K562 (cell line): ENCODE data around the gene C6orf89. TPM values are rescaled to one million over a fixed set of nuclear protein-coding genes. Genes with fewer than 3 reads are reported as not detected.

Experiments
- ASH1L ChIP-seq: fragments of 450-650 bp; IDR thresholded peaks from 2 replicates; pipeline ENCODE4 v1.6.1; 2018; ENCODE audit warnings: borderline replicate concordance, mild to moderate bottlenecking, low read depth; ENCODE audit not compliant: partially characterized antibody
- CHCHD3 ChIP-seq: fragments of 250-450 bp; sonication (Bioruptor Pico); IDR thresholded peaks from 2 replicates; pipeline ENCODE4 v2.1.2; 2022; ENCODE audit warnings: mild to moderate bottlenecking
- HDAC6 ChIP-seq: IDR thresholded peaks from 2 replicates; pipeline ENCODE4 v1.6.1; 2012; ENCODE audit warnings: low read depth, mild to moderate bottlenecking, control low read depth, inconsistent platforms, low read length, moderate library complexity
- JUN ChIP-seq, 2 experiments: sonication (generic) in 1 of 2; formaldehyde crosslinking in 1 of 2; IDR thresholded peaks; 2 replicates each; pipeline versions ENCODE4 v1.6.1 to v1.8.0; 2012 to 2022; ENCODE audit warnings: borderline replicate concordance in 2 of 2, mild to moderate bottlenecking in 2 of 2, improper control_type of control experiment in 1 of 2, low read depth in 1 of 2, low read length in 1 of 2, missing genetic modification reagents in 1 of 2
- KHSRP ChIP-seq: fragments of 450-650 bp; IDR thresholded peaks from 2 replicates; pipeline ENCODE4 v1.6.1; 2017
- MCM7 ChIP-seq, 2 experiments: fragments of 450-650 bp; IDR thresholded peaks; 2 replicates each; pipeline ENCODE4 v1.6.1; 2016 to 2018
- SMARCE1 ChIP-seq: fragments of 450-650 bp; IDR thresholded peaks from 2 replicates; pipeline ENCODE4 v1.7.1; 2016; ENCODE audit warnings: mild to moderate bottlenecking
- TARDBP ChIP-seq: fragments of 450-650 bp; IDR thresholded peaks from 2 replicates; pipeline ENCODE4 v1.6.1; 2016
- ZNF165 ChIP-seq: fragments of 250-450 bp; sonication (Bioruptor Pico); IDR thresholded peaks from 2 replicates; pipeline ENCODE4 v1.4.0; 2020; ENCODE audit warnings: borderline replicate concordance
- ZNF184 ChIP-seq: sonication (generic); formaldehyde crosslinking; IDR thresholded peaks from 2 replicates; pipeline ENCODE4 v1.5.0; 2020; ENCODE audit warnings: missing genetic modification reagents
- ZNF668 ChIP-seq: fragments of 250-450 bp; sonication (Bioruptor Pico); IDR thresholded peaks from 2 replicates; pipeline ENCODE4 v1.8.0; 2022; ENCODE audit warnings: mild to moderate bottlenecking, inconsistent platforms
- ZNF79 ChIP-seq: fragments of 250-450 bp; sonication (Bioruptor Pico); IDR thresholded peaks from 2 replicates; pipeline ENCODE4 v1.4.0; 2020; ENCODE audit warnings: low read depth, mild to moderate bottlenecking, moderate library complexity
- polyA plus RNA-seq, 8 experiments: library from polyadenylated mRNA; depleted of rRNA in 4 of 8; stranded (reverse) in 5 of 8; unstranded in 3 of 8; fragments of >200 nt; fragmentation: Nextera tagmentation in 2 of 8; fragmentation: Illumina TruSeq in 1 of 8; extraction: Ambion mirVana in 2 of 8; extraction: Trizol in 1 of 8; gene quantifications; 2 replicates each; pipeline versions ENCODE4 v1.2.1 to v1.2.3, GENCODE V29; 2011 to 2014; ENCODE audit warnings: inconsistent platforms in 1 of 8, missing spikeins in 1 of 8
- total RNA-seq, 7 experiments: library from RNA; depleted of rRNA in 6 of 7; stranded (reverse); fragments of >200 nt in 6 of 7; fragmentation: Illumina TruSeq in 2 of 7; extraction: Trizol in 2 of 7; gene quantifications; 2 replicates each; pipeline versions ENCODE4 v1.2.1 to v1.2.3, GENCODE V29; 2011 to 2021; ENCODE audit warnings: low replicate concordance in 1 of 7
- TF ChIP-seq, protein P1 (sequence below): fragments of 200-400 bp; formaldehyde crosslinking; IDR thresholded peaks from 2 replicates; pipeline ENCODE4 v1.6.1; 2017; ENCODE audit warnings: mild to moderate bottlenecking, low read depth, low read length, moderate library complexity
- TF ChIP-seq, protein P2 (sequence below): sonication (generic); formaldehyde crosslinking; IDR thresholded peaks from 2 replicates; pipeline ENCODE4 v1.8.1; 2023; ENCODE audit warnings: mild to moderate bottlenecking, missing genetic modification reagents
- TF ChIP-seq, protein P3 (sequence below): IDR thresholded peaks from 2 replicates; pipeline ENCODE4 v1.6.1; 2011; ENCODE audit not compliant: insufficient read length; ENCODE audit errors: extremely low read depth
- TF ChIP-seq, protein P4 (sequence below), 2 experiments: IDR thresholded peaks in 1 of 2; conservative IDR thresholded peaks in 1 of 2; 2 replicates each; pipeline ENCODE4 v1.6.1; 2016; ENCODE audit warnings: low read depth in 2 of 2, mild to moderate bottlenecking in 1 of 2, missing compliant biosample characterization in 1 of 2, missing genetic modification characterization in 1 of 2, moderate library complexity in 1 of 2

Gene C6orf89
- total and polyA plus RNA-seq, 9 of the 15 experiments (the other 6 are each of a cell fraction or from before 2014, with no cell fraction given): 35.2 to 111 (median 58.5) TPM

DNA sequence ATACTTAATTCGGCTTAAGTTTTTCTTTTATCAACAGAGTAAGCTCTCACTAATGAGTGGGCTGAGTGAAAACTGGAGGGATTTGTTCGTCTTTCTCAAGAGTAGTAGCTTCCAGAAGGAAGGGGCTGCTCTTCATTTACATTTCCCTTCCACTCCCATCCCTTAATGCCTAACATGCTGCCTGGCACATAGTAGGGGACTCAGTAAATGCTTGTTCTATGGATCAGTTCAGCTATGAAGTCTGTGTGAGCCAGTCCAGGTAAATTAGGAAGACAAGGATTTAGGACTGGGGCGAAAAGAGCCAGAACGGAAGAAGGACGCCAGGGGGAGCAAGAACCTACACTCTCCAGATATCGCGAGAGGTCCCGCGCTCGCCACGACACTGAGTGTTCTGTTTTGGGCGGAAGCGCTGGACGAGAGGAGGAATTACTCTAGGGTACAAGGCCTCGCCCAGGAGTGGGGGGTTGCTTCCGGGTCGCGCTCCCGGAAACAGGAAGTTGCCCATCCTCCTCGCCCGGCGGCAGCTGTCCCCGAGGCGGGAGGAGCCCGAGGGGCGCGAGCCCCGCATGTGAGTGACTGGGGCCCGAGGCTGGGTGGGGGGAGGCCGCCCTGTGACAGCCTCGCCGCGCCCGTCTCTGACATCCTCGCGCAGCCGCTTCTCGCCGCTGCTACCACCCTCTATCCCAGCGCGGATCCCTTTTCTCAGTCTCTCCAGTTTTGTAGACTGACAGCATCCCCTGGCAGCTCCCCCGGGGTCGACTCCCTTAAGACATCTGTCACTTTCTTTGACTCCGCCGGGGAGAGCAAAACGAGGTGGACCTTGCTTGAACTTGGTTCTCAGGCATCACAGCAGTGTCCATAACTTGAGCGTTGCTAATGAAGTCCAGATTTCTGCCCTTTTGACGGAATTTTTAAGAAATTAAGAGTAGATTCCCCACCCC is at the start of gene C6orf89 (continued):
- TF ChIP-seq, protein P1, sequence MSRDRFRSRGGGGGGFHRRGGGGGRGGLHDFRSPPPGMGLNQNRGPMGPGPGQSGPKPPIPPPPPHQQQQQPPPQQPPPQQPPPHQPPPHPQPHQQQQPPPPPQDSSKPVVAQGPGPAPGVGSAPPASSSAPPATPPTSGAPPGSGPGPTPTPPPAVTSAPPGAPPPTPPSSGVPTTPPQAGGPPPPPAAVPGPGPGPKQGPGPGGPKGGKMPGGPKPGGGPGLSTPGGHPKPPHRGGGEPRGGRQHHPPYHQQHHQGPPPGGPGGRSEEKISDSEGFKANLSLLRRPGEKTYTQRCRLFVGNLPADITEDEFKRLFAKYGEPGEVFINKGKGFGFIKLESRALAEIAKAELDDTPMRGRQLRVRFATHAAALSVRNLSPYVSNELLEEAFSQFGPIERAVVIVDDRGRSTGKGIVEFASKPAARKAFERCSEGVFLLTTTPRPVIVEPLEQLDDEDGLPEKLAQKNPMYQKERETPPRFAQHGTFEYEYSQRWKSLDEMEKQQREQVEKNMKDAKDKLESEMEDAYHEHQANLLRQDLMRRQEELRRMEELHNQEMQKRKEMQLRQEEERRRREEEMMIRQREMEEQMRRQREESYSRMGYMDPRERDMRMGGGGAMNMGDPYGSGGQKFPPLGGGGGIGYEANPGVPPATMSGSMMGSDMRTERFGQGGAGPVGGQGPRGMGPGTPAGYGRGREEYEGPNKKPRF: no peak
- TF ChIP-seq JUN (IDR thresholded peaks at IDR 0.05; ENCODE audit: borderline replicate concordance, low read depth, low read length): peak; percentile 47; the same call in 1 of the 2 replicates
- no peak; the same call in 1 of the 2 replicates for TF ChIP-seq JUN (CRISPR knock-in tag; IDR thresholded peaks at IDR 0.05; ENCODE audit: borderline replicate concordance)
- TF ChIP-seq CHCHD3 (CRISPR knock-in tag): no peak
- TF ChIP-seq HDAC6: no peak
- no peak for TF ChIP-seq ZNF165 (CRISPR knock-in tag)
- TF ChIP-seq ZNF668: no peak
- TF ChIP-seq, protein P2, sequence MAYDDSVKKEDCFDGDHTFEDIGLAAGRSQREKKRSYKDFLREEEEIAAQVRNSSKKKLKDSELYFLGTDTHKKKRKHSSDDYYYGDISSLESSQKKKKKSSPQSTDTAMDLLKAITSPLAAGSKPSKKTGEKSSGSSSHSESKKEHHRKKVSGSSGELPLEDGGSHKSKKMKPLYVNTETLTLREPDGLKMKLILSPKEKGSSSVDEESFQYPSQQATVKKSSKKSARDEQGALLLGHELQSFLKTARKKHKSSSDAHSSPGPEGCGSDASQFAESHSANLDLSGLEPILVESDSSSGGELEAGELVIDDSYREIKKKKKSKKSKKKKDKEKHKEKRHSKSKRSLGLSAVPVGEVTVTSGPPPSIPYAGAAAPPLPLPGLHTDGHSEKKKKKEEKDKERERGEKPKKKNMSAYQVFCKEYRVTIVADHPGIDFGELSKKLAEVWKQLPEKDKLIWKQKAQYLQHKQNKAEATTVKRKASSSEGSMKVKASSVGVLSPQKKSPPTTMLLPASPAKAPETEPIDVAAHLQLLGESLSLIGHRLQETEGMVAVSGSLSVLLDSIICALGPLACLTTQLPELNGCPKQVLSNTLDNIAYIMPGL (CRISPR knock-in tag): 0 out of 2 replicates have a peak, but pooled peaks have one; percentile 64
- TF ChIP-seq SMARCE1: 0 out of 2 replicates have a peak, but pooled peaks have one; percentile 40
- no peak for TF ChIP-seq KHSRP
- no peak for TF ChIP-seq TARDBP
- no peak for TF ChIP-seq ZNF184 (CRISPR knock-in tag)
- TF ChIP-seq ZNF79 (CRISPR knock-in tag): no peak
- TF ChIP-seq, protein P3, sequence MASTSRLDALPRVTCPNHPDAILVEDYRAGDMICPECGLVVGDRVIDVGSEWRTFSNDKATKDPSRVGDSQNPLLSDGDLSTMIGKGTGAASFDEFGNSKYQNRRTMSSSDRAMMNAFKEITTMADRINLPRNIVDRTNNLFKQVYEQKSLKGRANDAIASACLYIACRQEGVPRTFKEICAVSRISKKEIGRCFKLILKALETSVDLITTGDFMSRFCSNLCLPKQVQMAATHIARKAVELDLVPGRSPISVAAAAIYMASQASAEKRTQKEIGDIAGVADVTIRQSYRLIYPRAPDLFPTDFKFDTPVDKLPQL: no peak
- no peak for TF ChIP-seq MCM7 (IDR thresholded peaks at IDR 0.05)
- TF ChIP-seq, protein P4, sequence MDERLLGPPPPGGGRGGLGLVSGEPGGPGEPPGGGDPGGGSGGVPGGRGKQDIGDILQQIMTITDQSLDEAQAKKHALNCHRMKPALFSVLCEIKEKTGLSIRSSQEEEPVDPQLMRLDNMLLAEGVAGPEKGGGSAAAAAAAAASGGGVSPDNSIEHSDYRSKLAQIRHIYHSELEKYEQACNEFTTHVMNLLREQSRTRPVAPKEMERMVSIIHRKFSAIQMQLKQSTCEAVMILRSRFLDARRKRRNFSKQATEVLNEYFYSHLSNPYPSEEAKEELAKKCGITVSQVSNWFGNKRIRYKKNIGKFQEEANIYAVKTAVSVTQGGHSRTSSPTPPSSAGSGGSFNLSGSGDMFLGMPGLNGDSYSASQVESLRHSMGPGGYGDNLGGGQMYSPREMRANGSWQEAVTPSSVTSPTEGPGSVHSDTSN (CRISPR knock-in tag; IDR thresholded peaks at IDR 0.05; ENCODE audit: low read depth): no peak
- TF ChIP-seq, protein P4 (tag; conservative IDR thresholded peaks at IDR 0.05; ENCODE audit: low read depth): 0 out of 2 replicates have a peak, but pooled peaks have one; percentile 41
- TF ChIP-seq ASH1L: peak; percentile 63
